Skin epidermis (tissue), 12 donors: ENCODE data around the gene MYO16.
A peak's percentile ranks its signal among the peaks of the same experiment; 100 is the strongest.

ENCODE experiments used
- H3K27ac ChIP-seq, 21 experiments: fragments of 200-600 bp; sonication (generic) in 11 of 21; one replicate each; pipeline ENCODE4 v1.5.0; 2020; ENCODE audit warnings: mild to moderate bottlenecking in 3 of 21, inconsistent platforms in 2 of 21, moderate library complexity in 2 of 21
- H3K4me3 ChIP-seq, 7 experiments: fragments of 200-600 bp; sonication (generic) in 2 of 7; one replicate each; pipeline ENCODE4 v1.5.0; 2020; ENCODE audit warnings: inconsistent platforms in 2 of 7, mild to moderate bottlenecking in 2 of 7, moderate library complexity in 1 of 7

The MYO16 gene

GRCh38 chr13:109241160-109241559, 611.7 kb downstream of the MYO16 start:
- no peak overlapping the region for H3K4me3 ChIP-seq
- H3K27ac ChIP-seq, result no peak overlapping the region

- H3K4me3 ChIP-seq, result no peak overlapping the region
- peak overlapping the region in 2 of 21 experiments; percentile 31 to 62 for H3K27ac ChIP-seq
Observed at GRCh38 chr13:109243311-109243951, 614.0 kb downstream of the MYO16 start.

GRCh38 chr13:109244566-109244965, 615.2 kb downstream of the MYO16 start:
- H3K27ac ChIP-seq, result peak overlapping the region in 2 of 21 experiments; percentile 24 to 62
- H3K4me3 ChIP-seq, result no peak overlapping the region

- Histone ChIP-seq H3K4me3 (no peak overlapping the region), H3K27ac (no peak overlapping the region)
Observed at GRCh38 chr13:109246001-109246400, 616.6 kb downstream of the MYO16 start.

GRCh38 chr13:109249780-109250528, 620.5 kb downstream of the MYO16 start:
- H3K27ac ChIP-seq, result no peak overlapping the region
- no peak overlapping the region for H3K4me3 ChIP-seq

- no peak overlapping the region for H3K4me3 ChIP-seq
- no peak overlapping the region for H3K27ac ChIP-seq
Observed at GRCh38 chr13:109251956-109252355, 622.5 kb downstream of the MYO16 start.

GRCh38 chr13:109253316-109253715, 623.9 kb downstream of the MYO16 start:
- Histone ChIP-seq H3K27ac (no peak overlapping the region), H3K4me3 (no peak overlapping the region)

- no peak overlapping the region for H3K4me3 ChIP-seq
- no peak overlapping the region for H3K27ac ChIP-seq
Observed at GRCh38 chr13:109254274-109254673, 624.9 kb downstream of the MYO16 start.

GRCh38 chr13:109255141-109255856, 625.9 kb downstream of the MYO16 start:
- Histone ChIP-seq H3K27ac (no peak overlapping the region), H3K4me3 (no peak overlapping the region)

GRCh38 chr13:109256866-109257760, 627.7 kb downstream of the MYO16 start:
- Histone ChIP-seq H3K4me3 (no peak overlapping the region), H3K27ac (peak overlapping the region in 3 of 21 experiments; percentile 5 to 48 (median 28))
